Tibial artery (tissue), 4 donors: ENCODE data around the gene WBP1L.
"Not testable (repeated sequence)": the region's sequence is repeated elsewhere in the genome, so short reads cannot be mapped to it uniquely, and the experiment has no call there.

Experiments used
- DNase-seq, 2 donors: peaks; one replicate each; pipeline ENCODE4 v3.0.0-alpha.2; 2019
- H3K27ac ChIP-seq, 2 donors: fragments of 200-600 bp; sonication (generic) in 1 of 2; 1 replicate in 1 of 2; 2 replicates in 1 of 2; pipeline ENCODE4 v1.5.1; 2018 to 2019; ENCODE audit warnings: mild to moderate bottlenecking in 1 of 2
- H3K27me3 ChIP-seq, 2 donors: fragments of 200-600 bp; sonication (generic) in 1 of 2; one replicate each; pipeline versions ENCODE4 v1.5.1 to v1.6.0; 2016 to 2019
- H3K36me3 ChIP-seq, 3 donors: fragments of 200-600 bp; sonication (generic) in 2 of 3; one replicate each; pipeline ENCODE4 v1.5.1; 2016 to 2019; ENCODE audit warnings: mild to moderate bottlenecking in 2 of 3
- H3K4me1 ChIP-seq, 4 donors: fragments of 200-600 bp; sonication (generic) in 2 of 4; 1 replicate in 3 of 4; 2 replicates in 1 of 4; pipeline ENCODE4 v1.5.1; 2016 to 2019
- H3K4me3 ChIP-seq, 2 donors: fragments of 200-600 bp; sonication (generic) in 1 of 2; 1 replicate in 1 of 2; 2 replicates in 1 of 2; pipeline ENCODE4 v1.5.1; 2018 to 2019; ENCODE audit warnings: mild to moderate bottlenecking in 2 of 2
- H3K9me3 ChIP-seq, 3 donors: fragments of 200-600 bp; sonication (generic) in 1 of 3; one replicate each; pipeline ENCODE4 v1.5.1; 2016 to 2019
- intact Hi-C: fragments of 100-400 bp; cut with DNase I; formaldehyde crosslinking; loops from one replicate; pipeline ENCODE4 v1.15.0; 2023; ENCODE audit warnings: low total_unique reads
- TF ChIP-seq, protein P1 (sequence below), 2 experiments: fragments of 200-600 bp in 1 of 2; fragments of 450-650 bp in 1 of 2; IDR thresholded peaks; one replicate each; pipeline ENCODE4 v1.5.1; 2017 to 2019; ENCODE audit warnings: antibody characterized with exemption in 2 of 2, mild to moderate bottlenecking in 1 of 2, moderate library complexity in 1 of 2

The WBP1L gene

DNA sequence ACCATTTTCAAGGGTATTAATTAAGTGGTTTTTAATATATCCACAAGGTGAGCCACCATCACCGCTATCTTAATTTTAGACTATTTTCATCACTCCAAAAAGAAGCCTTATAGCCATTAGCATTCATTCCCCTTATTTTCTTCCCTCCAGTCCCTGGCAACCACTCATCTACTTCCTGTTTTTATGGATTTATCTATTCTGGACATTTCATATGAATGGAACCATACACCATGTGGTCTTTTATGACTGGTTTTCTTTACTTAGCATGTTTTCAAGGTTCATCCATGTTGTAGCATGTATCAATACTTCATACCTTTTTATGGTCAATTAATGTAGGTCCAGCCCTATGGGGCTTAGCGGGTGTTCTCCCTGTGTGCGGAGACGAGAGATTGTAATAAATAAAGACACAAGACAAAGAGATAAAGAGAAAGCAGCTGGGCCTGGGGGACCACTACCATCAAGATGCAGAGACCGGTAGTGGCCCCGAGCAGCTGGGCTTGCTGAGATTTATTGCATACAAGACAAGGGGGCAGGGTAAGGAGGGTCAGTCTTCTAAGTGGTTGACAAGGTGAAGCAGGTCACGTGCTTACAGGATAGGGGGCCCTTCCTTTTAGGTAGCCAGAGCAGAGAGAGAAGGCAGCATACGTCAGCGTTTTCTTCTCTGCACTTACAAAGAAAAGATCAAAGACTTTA, 14.6 kb downstream of the WBP1L start:
- Histone ChIP-seq H3K4me1 (peaks cover 1 to 97% (median 36%) of the 10 kb centered on the region in 4 donors), H3K27me3 (no peaks in the 10 kb centered on the region), H3K4me3 (peak overlapping the region in 1 of 2 donors; percentile 13), H3K36me3 (no peaks in the 10 kb centered on the region), H3K9me3 (no peaks in the 10 kb centered on the region), H3K27ac (peak overlapping the region; percentile 61 to 83)
- intact Hi-C loops = no loop called here
- TF ChIP-seq, protein P1, sequence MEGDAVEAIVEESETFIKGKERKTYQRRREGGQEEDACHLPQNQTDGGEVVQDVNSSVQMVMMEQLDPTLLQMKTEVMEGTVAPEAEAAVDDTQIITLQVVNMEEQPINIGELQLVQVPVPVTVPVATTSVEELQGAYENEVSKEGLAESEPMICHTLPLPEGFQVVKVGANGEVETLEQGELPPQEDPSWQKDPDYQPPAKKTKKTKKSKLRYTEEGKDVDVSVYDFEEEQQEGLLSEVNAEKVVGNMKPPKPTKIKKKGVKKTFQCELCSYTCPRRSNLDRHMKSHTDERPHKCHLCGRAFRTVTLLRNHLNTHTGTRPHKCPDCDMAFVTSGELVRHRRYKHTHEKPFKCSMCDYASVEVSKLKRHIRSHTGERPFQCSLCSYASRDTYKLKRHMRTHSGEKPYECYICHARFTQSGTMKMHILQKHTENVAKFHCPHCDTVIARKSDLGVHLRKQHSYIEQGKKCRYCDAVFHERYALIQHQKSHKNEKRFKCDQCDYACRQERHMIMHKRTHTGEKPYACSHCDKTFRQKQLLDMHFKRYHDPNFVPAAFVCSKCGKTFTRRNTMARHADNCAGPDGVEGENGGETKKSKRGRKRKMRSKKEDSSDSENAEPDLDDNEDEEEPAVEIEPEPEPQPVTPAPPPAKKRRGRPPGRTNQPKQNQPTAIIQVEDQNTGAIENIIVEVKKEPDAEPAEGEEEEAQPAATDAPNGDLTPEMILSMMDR (IDR thresholded peaks at IDR 0.05) = no peak
- DNase-seq = no peak

DNA sequence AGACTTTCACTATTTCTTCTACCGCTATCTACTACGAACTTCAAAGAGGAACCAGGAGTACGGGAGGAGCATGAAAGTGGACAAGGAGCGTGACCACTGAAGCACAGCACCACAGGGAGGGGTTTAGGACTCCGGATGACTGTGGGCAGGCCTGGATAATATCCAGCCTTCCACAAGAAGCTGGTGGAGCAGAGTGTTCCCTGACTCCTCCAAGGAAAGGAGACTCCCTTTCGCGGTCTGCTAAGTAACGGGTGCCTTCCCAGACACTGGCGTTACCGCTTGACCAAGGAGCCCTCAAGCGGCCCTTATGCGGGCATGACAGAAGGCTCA, 15.2 kb downstream of the WBP1L start:
- peak; percentile 61 to 89 for DNase-seq
- Histone ChIP-seq H3K27ac (peak overlapping the region; percentile 61 to 83), H3K4me3 (peak overlapping the region in 1 of 2 donors; percentile 13), H3K4me1 (peaks cover 0 to 97% (median 35%) of the 10 kb centered on the region in 4 donors)
- H3K36me3 ChIP-seq, H3K27me3 ChIP-seq, H3K9me3 ChIP-seq, intact Hi-C loops: not testable (repeated sequence)

DNA sequence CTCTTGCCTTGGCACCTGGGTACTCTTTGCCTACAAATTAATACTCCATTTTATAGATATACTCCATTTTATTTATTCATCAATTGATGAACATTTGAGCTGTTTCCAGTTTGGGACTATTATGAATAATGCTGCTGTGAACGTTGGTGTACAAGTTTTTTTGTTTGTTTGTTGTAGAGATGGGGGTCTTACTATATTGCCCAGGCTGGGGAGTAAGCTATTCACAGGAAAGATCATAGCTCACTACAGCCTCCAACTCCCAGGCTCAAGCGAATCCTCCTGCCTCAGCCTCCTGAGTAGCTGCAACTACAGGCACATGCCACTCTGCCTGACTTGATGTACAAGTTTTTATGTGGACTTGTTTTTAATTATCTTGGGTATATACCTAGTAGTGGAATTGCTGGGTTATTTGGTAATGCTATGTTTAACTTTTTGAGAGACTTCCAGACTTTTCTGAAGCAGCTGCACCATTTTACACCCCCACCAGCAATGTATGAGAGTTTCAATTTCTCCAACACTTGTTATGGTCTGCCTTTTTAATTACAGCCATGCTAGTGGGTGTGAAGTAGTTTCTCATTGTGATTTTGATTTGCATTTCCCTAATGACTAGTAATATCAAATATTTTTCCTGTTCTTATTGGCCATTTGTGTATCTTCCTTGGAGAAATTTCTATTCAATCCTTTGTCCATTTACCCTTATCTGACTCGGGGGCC, 15.9 kb downstream of the WBP1L start:
- no peak overlapping the region for H3K4me3 ChIP-seq
- peak overlapping the region; percentile 61 to 83 for H3K27ac ChIP-seq
- TF ChIP-seq, protein P1 (IDR thresholded peaks at IDR 0.05) = no peak
- H3K9me3 ChIP-seq = no peaks in the 10 kb centered on the region
- peaks cover 0 to 97% (median 31%) of the 10 kb centered on the region in 4 donors for H3K4me1 ChIP-seq
- no peak for DNase-seq
- H3K27me3 ChIP-seq = no peaks in the 10 kb centered on the region
- H3K36me3 ChIP-seq = no peaks in the 10 kb centered on the region
- intact Hi-C loops = no loop called here

DNA sequence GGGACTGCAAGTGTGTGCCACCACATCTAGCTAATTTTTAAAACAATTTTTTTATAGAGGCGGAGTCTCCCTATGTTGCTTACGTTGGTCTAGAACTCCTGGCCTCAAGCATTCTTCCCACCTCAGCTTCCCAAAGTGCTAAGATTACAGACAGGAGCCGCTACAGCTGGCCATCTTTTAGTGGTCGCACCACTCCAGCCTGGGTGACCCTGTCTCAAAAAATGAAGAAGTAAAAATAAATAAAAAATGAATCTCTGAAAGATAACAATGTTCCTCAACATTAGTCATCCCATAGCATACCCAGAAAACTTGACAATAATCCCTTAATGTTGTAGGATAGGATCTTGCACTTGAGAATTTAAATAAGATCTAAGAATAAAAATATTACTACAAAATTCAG, 18.2 kb downstream of the WBP1L start:
- H3K27me3 ChIP-seq = no peaks in the 10 kb centered on the region
- no peak overlapping the region for H3K4me3 ChIP-seq
- H3K9me3 ChIP-seq = no peaks in the 10 kb centered on the region
- DNase-seq = no peak
- H3K27ac ChIP-seq = peak overlapping the region in 1 of 2 donors; percentile 83
- TF ChIP-seq, protein P1 (IDR thresholded peaks at IDR 0.05) = no peak
- H3K36me3 ChIP-seq = no peaks in the 10 kb centered on the region
- intact Hi-C loops = no loop called here
- peaks cover 0 to 96% (median 44%) of the 10 kb centered on the region in 4 donors for H3K4me1 ChIP-seq

DNA sequence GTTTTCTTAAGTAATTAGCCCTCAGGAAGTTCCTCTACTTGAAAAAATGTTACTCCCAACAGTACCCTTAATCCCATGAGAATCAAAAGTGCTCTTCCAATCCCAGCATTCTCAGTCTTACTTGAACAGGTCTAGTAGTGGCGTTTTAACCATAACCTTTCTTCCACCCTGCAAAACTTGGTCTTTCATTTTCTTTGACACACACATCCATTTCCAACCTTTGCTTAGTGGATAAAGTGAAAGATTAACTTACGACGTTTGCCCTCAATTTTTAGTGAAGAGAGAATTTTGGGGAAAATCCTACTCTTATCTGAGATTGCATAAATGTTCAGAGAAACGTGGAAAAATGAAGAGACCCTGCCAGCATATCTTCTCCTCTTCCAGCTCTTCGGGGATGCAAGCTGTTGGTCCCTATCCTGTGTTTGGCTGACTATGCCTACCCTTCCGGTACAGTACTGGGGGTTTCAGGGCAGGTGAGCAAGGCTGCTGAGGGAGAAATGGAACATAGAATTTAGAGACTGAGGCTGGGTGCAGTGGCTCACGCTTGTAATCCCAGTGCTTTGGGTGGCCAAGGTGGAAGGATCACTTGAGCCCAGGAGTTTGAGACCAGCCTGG, 18.8 kb downstream of the WBP1L start:
- Histone ChIP-seq H3K36me3 (no peaks in the 10 kb centered on the region), H3K27ac (peak overlapping the region in 1 of 2 donors; percentile 83), H3K4me3 (no peak overlapping the region), H3K9me3 (no peaks in the 10 kb centered on the region), H3K27me3 (no peaks in the 10 kb centered on the region), H3K4me1 (peaks cover 0 to 97% (median 49%) of the 10 kb centered on the region in 4 donors)
- intact Hi-C loops = no loop called here
- no peak for DNase-seq
- TF ChIP-seq, protein P1 (IDR thresholded peaks at IDR 0.05) = no peak
